ENCODE data around the gene CLEC16A. TPM values are rescaled to one million over a fixed set of nuclear protein-coding genes. Genes with fewer than 3 reads are reported as not detected.

The CLEC16A gene
- total and polyA plus RNA-seq, 2 donors (not counting 1 experiment from before 2014, with no cell fraction given) = 21.9 to 79.5 TPM

- 96% methylated on average over 7 of the region's 11 CpGs for WGBS (ENCODE audit: insufficient coverage)
- DNase-seq (no peak), ATAC-seq (ENCODE audit: low read depth) (no peak)
- H3K9ac ChIP-seq (ENCODE audit: low read length) = no peak overlapping the region
- H3K4me1 ChIP-seq (ENCODE audit: control insufficient read depth in 2 of 2, insufficient read depth in 2 of 2, low read length in 2 of 2) = no peaks in the 10 kb centered on the region
- intact Hi-C loops (cut with micrococcal nuclease) = no loop called here
- Mint-ChIP-seq H3K4me3 (no peak overlapping the region), H3K4me1 (no peaks in the 10 kb centered on the region), H3K27me3 (no peaks in the 10 kb centered on the region), H3K9me3 (ENCODE audit: insufficient read depth) (no peaks in the 10 kb centered on the region), H3K27ac (no peak overlapping the region)
- no peak overlapping the region for H2AFZ ChIP-seq (ENCODE audit: insufficient read depth, low read depth, low read length, poor library complexity, severe bottlenecking)
- CTCF ChIA-PET = no interaction called here
- no peak overlapping the region for H3K27ac ChIP-seq (ENCODE audit: low read length in 2 of 2)
- TF ChIP-seq CTCF (IDR thresholded peaks at IDR 0.05) (no peak), EZH2 (IDR thresholded peaks at IDR 0.05; ENCODE audit: borderline replicate concordance, insufficient read depth, low read depth, low read length, poor library complexity, severe bottlenecking) (no peak)
- POLR2A ChIA-PET = no interaction called here
- no peaks in the 10 kb centered on the region for H3K9me3 ChIP-seq (ENCODE audit: control extremely low read depth in 1 of 3, control insufficient read depth in 2 of 3, insufficient read depth in 1 of 3, low read length in 2 of 3)
- no peaks in the 10 kb centered on the region for H3K27me3 ChIP-seq (replicated peaks in 1 of 4; ENCODE audit: control extremely low read depth in 1 of 4, control insufficient read depth in 3 of 4, insufficient read depth in 4 of 4, low read length in 3 of 4)
- peaks cover 9 to 76% of the 10 kb centered on the region in 2 experiments for H3K36me3 ChIP-seq (replicated peaks in 1 of 2; ENCODE audit: control extremely low read depth in 1 of 2, control insufficient read depth in 1 of 2, extremely low read depth in 1 of 2, insufficient read depth in 2 of 2, low read length in 1 of 2)
- H3K4me2 ChIP-seq (replicated peaks; ENCODE audit: low read depth, low read length, poor library complexity, severe bottlenecking) = no peak overlapping the region
- H3K4me3 ChIP-seq (ENCODE audit: control extremely low read depth in 1 of 5, extremely low read depth in 1 of 5, insufficient read depth in 1 of 5, low read depth in 2 of 5, low read length in 4 of 5) = no peak overlapping the region
- no peaks in the 10 kb centered on the region for H3K79me2 ChIP-seq (ENCODE audit: control insufficient read depth, insufficient read depth, low read length)
- no peaks in the 10 kb centered on the region for H4K20me1 ChIP-seq (ENCODE audit: control insufficient read depth, insufficient read depth, low read length, poor library complexity, severe bottlenecking)
Observed at GRCh38 chr16:11042191-11042590, 97.8 kb downstream of the CLEC16A start.

DNA sequence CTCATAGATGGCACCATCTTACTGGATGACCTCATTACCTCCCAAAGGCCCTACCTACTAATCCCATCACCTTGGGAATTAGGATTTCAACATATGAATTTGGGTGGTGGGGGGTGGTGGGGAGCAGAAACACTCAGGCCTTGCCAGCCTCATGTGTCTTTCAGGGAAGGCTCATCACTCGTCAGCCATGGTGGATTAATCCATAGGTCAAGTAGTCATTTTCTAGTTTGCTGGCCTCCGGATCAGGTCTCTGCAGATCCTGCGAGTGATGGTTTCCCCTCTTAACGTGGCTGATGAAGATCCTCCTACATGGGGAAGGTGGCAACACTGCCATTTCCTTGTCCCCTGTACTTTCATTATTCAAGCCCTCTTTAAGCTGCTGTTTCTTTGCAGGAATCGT, 101.1 kb downstream of the CLEC16A start:
- no peak overlapping the region for H3K27ac ChIP-seq (ENCODE audit: low read length in 2 of 2)
- CTCF ChIA-PET = interaction anchor here (0.7 to 1.2 kb wide), 5 partner anchors 29 to 362 kb away, joined by 3 to 5 read pairs (median 3); no protein-coding TSS in a partner anchor
- H3K4me1 ChIP-seq (ENCODE audit: control insufficient read depth in 2 of 2, insufficient read depth in 2 of 2, low read length in 2 of 2) = no peaks in the 10 kb centered on the region
- POLR2A ChIA-PET = no interaction called here
- no peaks in the 10 kb centered on the region for H4K20me1 ChIP-seq (ENCODE audit: control insufficient read depth, insufficient read depth, low read length, poor library complexity, severe bottlenecking)
- no peak for ATAC-seq (ENCODE audit: low read depth)
- H3K27me3 Mint-ChIP-seq = no peaks in the 10 kb centered on the region
- H3K27me3 ChIP-seq (replicated peaks in 1 of 4; ENCODE audit: control extremely low read depth in 1 of 4, control insufficient read depth in 3 of 4, insufficient read depth in 4 of 4, low read length in 3 of 4) = no peaks in the 10 kb centered on the region
- peaks cover 2% of the 10 kb centered on the region for H3K4me1 Mint-ChIP-seq
- TF ChIP-seq EZH2 (IDR thresholded peaks at IDR 0.05; ENCODE audit: borderline replicate concordance, insufficient read depth, low read depth, low read length, poor library complexity, severe bottlenecking) (no peak), CTCF (IDR thresholded peaks at IDR 0.05) (no peak)
- no peak overlapping the region for H3K4me3 ChIP-seq (ENCODE audit: control extremely low read depth in 1 of 5, extremely low read depth in 1 of 5, insufficient read depth in 1 of 5, low read depth in 2 of 5, low read length in 4 of 5)
- no peaks in the 10 kb centered on the region for H3K9me3 Mint-ChIP-seq (ENCODE audit: insufficient read depth)
- no peak overlapping the region for H3K4me2 ChIP-seq (replicated peaks; ENCODE audit: low read depth, low read length, poor library complexity, severe bottlenecking)
- no peak overlapping the region for H3K27ac Mint-ChIP-seq
- no peak overlapping the region for H2AFZ ChIP-seq (ENCODE audit: insufficient read depth, low read depth, low read length, poor library complexity, severe bottlenecking)
- H3K9me3 ChIP-seq (ENCODE audit: control extremely low read depth in 1 of 3, control insufficient read depth in 2 of 3, insufficient read depth in 1 of 3, low read length in 2 of 3) = no peaks in the 10 kb centered on the region
- no peak overlapping the region for H3K4me3 Mint-ChIP-seq
- WGBS (ENCODE audit: insufficient coverage) = 100% methylated on average over 4 of the region's 5 CpGs
- DNase-seq = no peak
- no peak overlapping the region for H3K9ac ChIP-seq (ENCODE audit: low read length)
- H3K79me2 ChIP-seq (ENCODE audit: control insufficient read depth, insufficient read depth, low read length) = no peaks in the 10 kb centered on the region
- intact Hi-C loops (cut with micrococcal nuclease) = no loop called here
- peaks cover 5 to 67% of the 10 kb centered on the region in 2 experiments for H3K36me3 ChIP-seq (replicated peaks in 1 of 2; ENCODE audit: control extremely low read depth in 1 of 2, control insufficient read depth in 1 of 2, extremely low read depth in 1 of 2, insufficient read depth in 2 of 2, low read length in 1 of 2)
